Suprapubic skin (tissue), 4 donors: ENCODE results near the gene RAD9A. TPM values are rescaled to one million over a fixed set of nuclear protein-coding genes. Genes with fewer than 3 reads are reported as not detected.

Source experiments
- DNase-seq, 2 donors: peaks; one replicate each; pipeline ENCODE4 v3.0.0-alpha.2; 2019; ENCODE audit warnings: low spot score in 2 of 2
- H3K27ac ChIP-seq: fragments of 200-600 bp; sonication (generic); one replicate; pipeline ENCODE4 v1.5.1; 2019
- H3K27me3 ChIP-seq: fragments of 200-600 bp; sonication (generic); one replicate; pipeline ENCODE4 v1.5.1; 2019
- H3K36me3 ChIP-seq: fragments of 200-600 bp; sonication (generic); one replicate; pipeline ENCODE4 v1.5.1; 2019
- H3K4me1 ChIP-seq: fragments of 200-600 bp; sonication (generic); one replicate; pipeline ENCODE4 v1.5.1; 2019
- H3K4me3 ChIP-seq: fragments of 200-600 bp; sonication (generic); one replicate; pipeline ENCODE4 v1.5.1; 2019; ENCODE audit warnings: mild to moderate bottlenecking
- H3K9me3 ChIP-seq: fragments of 200-600 bp; sonication (generic); one replicate; pipeline ENCODE4 v1.5.1; 2019
- EP300 ChIP-seq: sonication (generic); formaldehyde crosslinking; IDR thresholded peaks from one replicate; pipeline ENCODE4 v1.6.1; 2017; ENCODE audit warnings: antibody characterized with exemption
- POLR2A ChIP-seq, 2 donors: fragments of 450-650 bp; IDR thresholded peaks; one replicate each; pipeline ENCODE4 v1.6.1; 2017; ENCODE audit warnings: antibody characterized with exemption in 2 of 2, mild to moderate bottlenecking in 2 of 2, moderate library complexity in 2 of 2
- POLR2AphosphoS5 ChIP-seq, 3 donors: sonication (generic); formaldehyde crosslinking; IDR thresholded peaks; one replicate each; pipeline ENCODE4 v1.6.1; 2017; ENCODE audit warnings: antibody characterized with exemption in 3 of 3
- WGBS: methylation state at CpG from one replicate; pipeline ENCODE4 v1.1.5; 2018; 5-methylcytosine and 5-hydroxymethylcytosine counted together
- total RNA-seq, 4 donors: library from RNA; depleted of rRNA; stranded (reverse); fragments of >200 nt; gene quantifications; one replicate each; pipeline ENCODE4 v1.1.0, GENCODE V29; 2016
- TF ChIP-seq, protein P1 (sequence below), 2 donors: fragments of 200-600 bp in 1 of 2; fragments of 450-650 bp in 1 of 2; sonication (generic) in 1 of 2; IDR thresholded peaks; one replicate each; pipeline ENCODE4 v1.5.1; 2016 to 2019; ENCODE audit warnings: antibody characterized with exemption in 2 of 2, mild to moderate bottlenecking in 1 of 2, moderate library complexity in 1 of 2

Gene RAD9A
- total RNA-seq, 4 donors from 2014 or later: 24.1 to 86.9 (median 28.5) TPM

DNA sequence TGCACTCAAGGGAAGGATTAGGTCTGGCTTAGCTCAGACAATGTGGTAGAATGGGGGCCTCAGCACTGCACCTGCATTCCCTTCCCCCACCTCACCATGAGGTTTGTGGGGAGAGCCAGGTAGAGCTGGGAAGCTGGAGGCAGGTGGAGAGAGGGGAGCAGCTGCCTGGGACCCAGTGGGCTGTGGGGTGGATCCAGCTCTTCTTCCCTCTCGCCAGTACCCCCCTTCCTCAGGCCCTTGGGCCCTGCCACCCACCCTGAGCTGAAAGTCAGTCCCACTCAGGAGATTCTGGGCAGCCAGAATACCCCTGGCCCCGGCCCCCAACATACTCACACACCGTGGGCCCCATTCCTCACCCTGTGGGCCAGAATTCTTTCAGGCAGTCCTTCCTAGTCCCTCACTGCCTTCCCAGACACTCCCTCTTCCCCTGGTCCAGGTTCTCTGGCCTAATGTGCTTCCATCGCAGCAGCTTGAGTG lies 35.4 kb upstream of the RAD9A start:
- Histone ChIP-seq H3K9me3 (no peaks in the 10 kb centered on the region), H3K27me3 (no peaks in the 10 kb centered on the region), H3K36me3 (no peaks in the 10 kb centered on the region), H3K27ac (peak overlapping the region; percentile 98), H3K4me3 (no peak overlapping the region), H3K4me1 (peaks cover 65% of the 10 kb centered on the region)
- no peak for TF ChIP-seq POLR2A (IDR thresholded peaks at IDR 0.05)
- TF ChIP-seq EP300: no peak
- TF ChIP-seq, protein P1, sequence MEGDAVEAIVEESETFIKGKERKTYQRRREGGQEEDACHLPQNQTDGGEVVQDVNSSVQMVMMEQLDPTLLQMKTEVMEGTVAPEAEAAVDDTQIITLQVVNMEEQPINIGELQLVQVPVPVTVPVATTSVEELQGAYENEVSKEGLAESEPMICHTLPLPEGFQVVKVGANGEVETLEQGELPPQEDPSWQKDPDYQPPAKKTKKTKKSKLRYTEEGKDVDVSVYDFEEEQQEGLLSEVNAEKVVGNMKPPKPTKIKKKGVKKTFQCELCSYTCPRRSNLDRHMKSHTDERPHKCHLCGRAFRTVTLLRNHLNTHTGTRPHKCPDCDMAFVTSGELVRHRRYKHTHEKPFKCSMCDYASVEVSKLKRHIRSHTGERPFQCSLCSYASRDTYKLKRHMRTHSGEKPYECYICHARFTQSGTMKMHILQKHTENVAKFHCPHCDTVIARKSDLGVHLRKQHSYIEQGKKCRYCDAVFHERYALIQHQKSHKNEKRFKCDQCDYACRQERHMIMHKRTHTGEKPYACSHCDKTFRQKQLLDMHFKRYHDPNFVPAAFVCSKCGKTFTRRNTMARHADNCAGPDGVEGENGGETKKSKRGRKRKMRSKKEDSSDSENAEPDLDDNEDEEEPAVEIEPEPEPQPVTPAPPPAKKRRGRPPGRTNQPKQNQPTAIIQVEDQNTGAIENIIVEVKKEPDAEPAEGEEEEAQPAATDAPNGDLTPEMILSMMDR (IDR thresholded peaks at IDR 0.05): no peak
- TF ChIP-seq POLR2AphosphoS5 (IDR thresholded peaks at IDR 0.05): no peak
- WGBS: 49% methylated on average over 4 of the region's 4 CpGs
- DNase-seq: no peak

DNA sequence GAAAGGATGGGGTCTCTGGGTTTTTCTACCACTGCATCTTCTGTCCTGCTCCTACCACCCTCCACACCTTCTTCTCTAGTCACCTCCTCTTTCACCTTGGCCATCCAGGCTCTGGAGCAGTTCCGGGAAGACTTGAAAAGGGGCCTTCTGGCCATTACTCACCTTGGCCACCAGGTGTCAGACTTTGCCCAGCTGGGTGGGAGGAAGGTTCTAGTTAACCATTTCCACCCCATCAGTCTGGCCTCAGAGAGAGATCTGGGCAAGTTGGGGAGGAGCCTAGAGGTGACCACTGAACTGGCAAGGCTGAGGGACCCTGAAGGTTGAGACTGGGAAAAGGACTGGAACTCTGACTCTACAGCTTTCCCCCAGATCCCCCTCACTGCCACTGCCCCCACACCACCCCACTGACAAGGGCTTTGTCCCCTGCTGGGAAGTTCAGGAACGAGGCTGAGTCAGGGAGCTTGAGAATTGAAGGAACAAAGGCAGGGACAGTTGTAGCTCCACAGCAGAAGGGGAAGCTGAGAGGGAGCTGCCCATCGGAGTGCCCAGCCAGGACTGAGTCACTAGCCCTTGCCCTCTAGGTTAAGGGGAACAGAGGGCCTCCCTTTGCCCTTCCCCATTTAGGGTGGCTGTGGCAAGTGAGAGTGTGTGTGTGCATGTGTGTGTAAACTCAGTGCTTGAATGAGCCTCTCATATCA lies 34.8 kb upstream of the RAD9A start:
- Histone ChIP-seq H3K9me3 (no peaks in the 10 kb centered on the region), H3K36me3 (no peaks in the 10 kb centered on the region), H3K4me1 (peaks cover 59% of the 10 kb centered on the region), H3K4me3 (no peak overlapping the region), H3K27me3 (no peaks in the 10 kb centered on the region), H3K27ac (peak overlapping the region; percentile 98)
- WGBS: 33% methylated on average over 3 of the region's 3 CpGs
- TF ChIP-seq, protein P1 (IDR thresholded peaks at IDR 0.05): peak; percentile 86 to 88
- TF ChIP-seq POLR2A (IDR thresholded peaks at IDR 0.05): no peak
- TF ChIP-seq EP300: no peak
- peak in 1 of 3 donors; percentile 35 for TF ChIP-seq POLR2AphosphoS5 (IDR thresholded peaks at IDR 0.05)
- DNase-seq: no peak

DNA sequence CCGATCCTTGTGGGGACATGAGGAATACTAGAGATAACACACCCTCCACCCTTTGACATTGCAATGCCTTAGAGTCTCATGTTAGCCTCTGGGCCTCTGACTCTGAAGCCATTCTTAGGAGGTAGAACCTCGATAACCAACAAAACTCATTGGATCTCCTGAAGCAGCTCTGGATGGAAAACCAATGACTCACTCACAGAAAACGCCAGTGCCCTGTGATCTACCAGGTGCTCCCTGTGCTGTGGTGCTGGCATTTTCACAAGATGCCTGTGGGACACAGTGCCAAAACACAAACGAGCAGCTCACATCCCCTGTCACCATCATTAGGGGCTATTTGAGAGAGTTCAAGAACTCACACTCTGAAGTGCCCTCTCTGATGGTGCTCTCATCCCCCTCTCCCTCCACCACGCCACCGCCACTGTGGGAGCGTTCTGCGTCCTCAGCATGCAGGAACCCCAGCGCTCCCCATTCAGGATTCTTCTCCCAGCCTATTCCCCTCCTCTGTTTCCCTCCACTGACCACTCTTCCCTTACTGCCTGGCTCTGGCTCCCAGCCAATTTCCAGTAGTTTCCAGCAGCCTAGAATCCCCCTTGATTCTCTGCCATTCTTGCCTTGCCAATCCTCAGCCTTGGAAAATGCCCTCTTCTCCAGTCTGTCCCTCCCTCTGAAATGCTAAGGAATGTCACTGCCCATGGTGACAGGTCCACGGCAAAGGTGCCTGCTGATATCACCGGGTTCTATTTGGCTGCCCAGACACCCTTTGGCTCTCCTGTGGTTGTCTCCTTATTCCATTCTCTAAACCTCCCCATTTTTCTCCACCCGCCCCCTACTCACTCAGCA lies 33.7 kb upstream of the RAD9A start:
- Histone ChIP-seq H3K27ac (no peak overlapping the region), H3K36me3 (no peaks in the 10 kb centered on the region), H3K4me1 (peaks cover 49% of the 10 kb centered on the region), H3K4me3 (no peak overlapping the region), H3K9me3 (no peaks in the 10 kb centered on the region), H3K27me3 (no peaks in the 10 kb centered on the region)
- TF ChIP-seq EP300: no peak
- TF ChIP-seq, protein P1 (IDR thresholded peaks at IDR 0.05): no peak
- TF ChIP-seq POLR2A (IDR thresholded peaks at IDR 0.05): no peak
- TF ChIP-seq POLR2AphosphoS5 (IDR thresholded peaks at IDR 0.05): no peak
- WGBS: 72% methylated on average over 12 of the region's 12 CpGs
- DNase-seq: no peak

DNA sequence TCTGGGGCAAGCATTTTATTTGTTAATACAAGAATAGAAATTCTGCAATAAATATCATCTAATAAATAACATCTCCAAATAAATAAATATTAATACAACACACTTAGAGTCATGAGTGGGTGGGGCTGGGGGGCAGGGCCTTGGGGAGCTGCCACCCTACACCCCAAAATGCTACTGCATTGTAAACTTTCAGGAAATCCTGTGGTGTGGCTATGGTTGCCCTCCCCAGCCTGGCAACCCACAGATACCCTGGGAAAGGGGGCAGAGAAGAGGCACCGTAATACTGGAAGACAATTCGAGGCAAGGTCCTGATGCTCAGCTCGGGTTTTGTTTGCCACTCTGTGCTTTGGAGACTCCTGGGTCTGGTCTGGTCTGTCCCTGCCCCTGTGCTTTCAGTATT lies 27.6 kb upstream of the RAD9A start:
- H3K27me3 ChIP-seq: no peaks in the 10 kb centered on the region
- peaks cover 3% of the 10 kb centered on the region for H3K36me3 ChIP-seq
- H3K9me3 ChIP-seq: no peaks in the 10 kb centered on the region
- H3K4me3 ChIP-seq: no peak overlapping the region
- DNase-seq: no peak
- peaks cover 39% of the 10 kb centered on the region for H3K4me1 ChIP-seq
- TF ChIP-seq POLR2A (IDR thresholded peaks at IDR 0.05) (no peak), POLR2AphosphoS5 (IDR thresholded peaks at IDR 0.05) (no peak)
- TF ChIP-seq, protein P1 (IDR thresholded peaks at IDR 0.05): no peak
- WGBS: 96% methylated on average over 3 of the region's 3 CpGs
- H3K27ac ChIP-seq: no peak overlapping the region
